ENCODE results near the gene CHST8. TPM values are rescaled to one million over a fixed set of nuclear protein-coding genes. Genes with fewer than 3 reads are reported as not detected.

CHST8 gene
- total RNA-seq, 4 donors from 2014 or later, result not detected

GRCh38 chr19:33819880-33820781 is 198.4 kb downstream of the CHST8 start:
- peaks cover 5% of the 10 kb centered on the region for H3K27me3 ChIP-seq
- in situ Hi-C loops (cut with MboI; ENCODE audit: low pct_ligation_motif_present in 1 of 4, low pct_unique_long_range_greater_than_20kb in 1 of 4, low sequenced_read_pairs in 3 of 4), result no loop called here
- intact Hi-C loops (cut with DNase I; ENCODE audit: low total_unique reads), result no loop called here
- DNase-seq, result peak; percentile 82
- H3K27ac ChIP-seq, result peak overlapping the region; percentile 57 to 67 (median 60)
- 12% methylated on average over 30 of the region's 61 CpGs; no CpG with 5 or more reads in 1 of the 2 donors for WGBS, 2 donors (ENCODE audit: low coverage in 1 of 2)
- H3K4me3 ChIP-seq, result peak overlapping the region; percentile 8 to 45 (median 25)
- H3K4me1 ChIP-seq, result peaks cover 6 to 21% (median 18%) of the 10 kb centered on the region in 4 donors
- H3K9me3 ChIP-seq, result no peaks in the 10 kb centered on the region
- TF ChIP-seq POLR2A (IDR thresholded peaks at IDR 0.05), result no peak
- no peak for TF ChIP-seq EP300 (IDR thresholded peaks at IDR 0.05; ENCODE audit: low read depth)
- TF ChIP-seq CTCF (IDR thresholded peaks at IDR 0.05), result peak in 1 of 5 experiments; percentile 29
- TF ChIP-seq POLR2AphosphoS5 (IDR thresholded peaks at IDR 0.05), result peak in 1 of 3 donors; percentile 3
- no peaks in the 10 kb centered on the region for H3K36me3 ChIP-seq

GRCh38 chr19:33821871-33822270 is 200.1 kb downstream of the CHST8 start:
- Histone ChIP-seq H3K36me3 (no peaks in the 10 kb centered on the region), H3K4me3 (no peak overlapping the region), H3K4me1 (peaks cover 6 to 20% (median 15%) of the 10 kb centered on the region in 4 donors), H3K27ac (no peak overlapping the region), H3K9me3 (no peaks in the 10 kb centered on the region), H3K27me3 (peaks cover 5% of the 10 kb centered on the region)
- in situ Hi-C loops (cut with MboI; ENCODE audit: low pct_ligation_motif_present in 1 of 4, low pct_unique_long_range_greater_than_20kb in 1 of 4, low sequenced_read_pairs in 3 of 4) (no loop called here), intact Hi-C loops (cut with DNase I; ENCODE audit: low total_unique reads) (no loop called here)
- DNase-seq, result no peak
- TF ChIP-seq CTCF (IDR thresholded peaks at IDR 0.05), result no peak
- TF ChIP-seq POLR2AphosphoS5 (IDR thresholded peaks at IDR 0.05), result no peak
- TF ChIP-seq EP300 (IDR thresholded peaks at IDR 0.05; ENCODE audit: low read depth), result no peak
- TF ChIP-seq POLR2A (IDR thresholded peaks at IDR 0.05), result no peak
- whole genome bisulfite sequencing, 2 donors (ENCODE audit: low coverage in 1 of 2), result 71 to 90% methylated on average over 2 of the region's 2 CpGs

Other genes with a start within 250 kb of the CHST8 start
- gene CEBPG, start 248.2 kb upstream of the CHST8 start, total RNA-seq, result 10 to 100 TPM; 22.4 to 66.7 (median 46.9) TPM
- gene PEPD, start 100.2 kb upstream of the CHST8 start, total RNA-seq, result 100 to 1,000 TPM in 3 of 4 donors, 10 to 100 TPM in 1; 92.6 to 323 (median 218) TPM
- gene KCTD15, start 174.9 kb downstream of the CHST8 start, total RNA-seq, result 100 to 1,000 TPM in 1 of 4 donors, 10 to 100 TPM in 3; 28.5 to 158 (median 39.2) TPM